ENCODE measurements around the gene RAB3B.

GRCh38 chr1:51948491-51948915, 42.0 kb downstream of the RAB3B start:
- TF ChIP-seq CTCF (conservative IDR thresholded peaks at IDR 0.05; ENCODE audit: low read depth, low read length) (no peak), POLR2A (IDR thresholded peaks at IDR 0.05; ENCODE audit: low read depth, low read length) (no peak), SMC3 (IDR thresholded peaks at IDR 0.05; ENCODE audit: low read depth, low read length) (no peak), MAFK (IDR thresholded peaks at IDR 0.05; ENCODE audit: low read depth, low read length) (no peak), CHD1 (IDR thresholded peaks at IDR 0.05; ENCODE audit: low read depth, low read length) (no peak), MXI1 (IDR thresholded peaks at IDR 0.05; ENCODE audit: borderline replicate concordance, low read depth, low read length) (no peak), NFE2L2 (IDR thresholded peaks at IDR 0.05; ENCODE audit: low read depth, low read length) (no peak), USF2 (IDR thresholded peaks at IDR 0.05; ENCODE audit: low read depth, low read length) (no peak), BHLHE40 (IDR thresholded peaks at IDR 0.05; ENCODE audit: low read depth, low read length) (no peak), CEBPB (IDR thresholded peaks at IDR 0.05; ENCODE audit: low read depth, low read length) (no peak), ELK1 (IDR thresholded peaks at IDR 0.05; ENCODE audit: borderline replicate concordance, low read depth, low read length) (no peak)

Measured in IMR-90 (cell line).